IMR-90 (cell line): ENCODE data around the gene FMO5. TPM values are rescaled to one million over a fixed set of nuclear protein-coding genes. Genes with fewer than 3 reads are reported as not detected.
"Not testable (repeated sequence)": the region's sequence is repeated elsewhere in the genome, so short reads cannot be mapped to it uniquely, and the experiment has no call there.

ENCODE experiments used
- ATAC-seq: fragments of 200-7000 bp; cut with Tn5 transposase; 2 replicates; pipeline ENCODE4 v1.9.1; 2020; ENCODE audit warnings: low read depth, mild to moderate bottlenecking, moderate library complexity
- BruUV-seq: library from RNA; stranded (reverse); fragments of 400-500 nt; replicated peaks from 2 replicates; lab custom pipeline; 2021; lab: Mats Ljungman, UMichigan
- CTCF ChIA-PET: fragments of 300-600 bp; formaldehyde crosslinking; extraction: SDS; loops from one replicate; lab custom pipeline; 2021; ENCODE audit warnings: antibody characterized with exemption; lab: Yijun Ruan, JAX
- POLR2A ChIA-PET: fragments of 300-600 bp; sonication (Branson Sonifier 250); formaldehyde crosslinking; loops from one replicate; lab custom pipeline; 2022; ENCODE audit warnings: antibody characterized with exemption; ENCODE audit not compliant: unreplicated experiment; lab: Charles Lee
- DNase-seq: peaks from one replicate; pipeline ENCODE4 v3.0.0; 2013
- H2AFZ ChIP-seq: replicated peaks from 2 replicates; pipeline ENCODE3; 2013; ENCODE audit warnings: low read length, mild to moderate bottlenecking; ENCODE audit not compliant: poor library complexity
- H2AK5ac ChIP-seq: 2 replicates; pipeline ENCODE4 v1.6.1; 2013; ENCODE audit warnings: low read depth, low read length, inconsistent platforms
- H2AK9ac ChIP-seq: replicated peaks from 2 replicates; pipeline ENCODE3; 2013; ENCODE audit warnings: mild to moderate bottlenecking, low read depth, low read length, moderate library complexity; ENCODE audit not compliant: poor library complexity
- H2BK120ac ChIP-seq: 2 replicates; pipeline ENCODE4 v1.6.1; 2013; ENCODE audit warnings: low read depth, low read length, inconsistent platforms
- H2BK15ac ChIP-seq: 3 replicates; pipeline ENCODE4 v1.6.1; 2013; ENCODE audit warnings: low read depth, low read length, inconsistent platforms
- H2BK20ac ChIP-seq: 2 replicates; pipeline ENCODE4 v1.6.1; 2013; ENCODE audit warnings: low read depth, mild to moderate bottlenecking, inconsistent platforms, low read length, moderate library complexity
- H2BK5ac ChIP-seq: 2 replicates; pipeline ENCODE4 v1.6.1; 2013; ENCODE audit warnings: mild to moderate bottlenecking, low read depth, low read length, inconsistent platforms; ENCODE audit not compliant: poor library complexity, severe bottlenecking
- H3K14ac ChIP-seq: replicated peaks from 2 replicates; pipeline ENCODE4 v1.6.1; 2013; ENCODE audit warnings: low read depth, low read length, inconsistent platforms
- H3K18ac ChIP-seq: 2 replicates; pipeline ENCODE4 v1.6.1; 2013; ENCODE audit warnings: low read depth, low read length, control low read depth
- H3K23ac ChIP-seq: 2 replicates; pipeline ENCODE4 v1.6.1; 2013; ENCODE audit warnings: low read depth, low read length, inconsistent platforms
- H3K27ac ChIP-seq: 2 replicates; pipeline ENCODE4 v1.5.1; 2013; ENCODE audit warnings: mild to moderate bottlenecking, control low read depth, low read length; ENCODE audit not compliant: insufficient read depth
- H3K27me3 ChIP-seq: 2 replicates; pipeline ENCODE4 v1.6.1; 2013; ENCODE audit warnings: low read length; ENCODE audit not compliant: control insufficient read depth, insufficient read depth
- H3K36me3 ChIP-seq: 2 replicates; pipeline ENCODE4 v1.6.1; 2013; ENCODE audit warnings: low read length, mixed read lengths; ENCODE audit not compliant: control insufficient read depth, insufficient read depth
- H3K4ac ChIP-seq: 2 replicates; pipeline ENCODE4 v1.6.1; 2013; ENCODE audit warnings: low read depth, low read length, inconsistent platforms
- H3K4me1 ChIP-seq: 2 replicates; pipeline ENCODE4 v1.6.1; 2013; ENCODE audit warnings: low read length, mixed read lengths; ENCODE audit not compliant: control insufficient read depth, insufficient read depth
- H3K4me2 ChIP-seq: 2 replicates; pipeline ENCODE4 v1.6.1; 2013; ENCODE audit warnings: low read depth, mild to moderate bottlenecking, control low read depth, low read length, moderate library complexity
- H3K4me3 ChIP-seq: 2 replicates; pipeline ENCODE4 v1.5.1; 2013; ENCODE audit warnings: low read depth, mild to moderate bottlenecking, control low read depth, low read length, moderate library complexity; ENCODE audit not compliant: insufficient read depth
- H3K56ac ChIP-seq: 2 replicates; pipeline ENCODE4 v1.6.1; 2013; ENCODE audit warnings: low read length, inconsistent platforms; ENCODE audit not compliant: insufficient read depth; ENCODE audit errors: extremely low read depth
- H3K79me1 ChIP-seq, 2 experiments: 2 replicates each; pipeline ENCODE4 v1.6.1; 2013; ENCODE audit warnings: low read length in 2 of 2, inconsistent platforms in 1 of 2, low read depth in 1 of 2
- H3K9ac ChIP-seq: 2 replicates; pipeline ENCODE4 v1.6.1; 2013; ENCODE audit warnings: low read depth, low read length, control low read depth
- H3K9me1 ChIP-seq: 2 replicates; pipeline ENCODE4 v1.6.1; 2013; ENCODE audit warnings: low read length, inconsistent platforms; ENCODE audit not compliant: insufficient read depth
- H3K9me3 ChIP-seq: 2 replicates; pipeline ENCODE4 v1.6.1; 2013; ENCODE audit warnings: low read length; ENCODE audit not compliant: control insufficient read depth, insufficient read depth
- H4K20me1 ChIP-seq: 2 replicates; pipeline ENCODE4 v1.6.1; 2013; ENCODE audit warnings: low read length, inconsistent platforms; ENCODE audit not compliant: insufficient read depth
- H4K5ac ChIP-seq: 2 replicates; pipeline ENCODE4 v1.6.1; 2013; ENCODE audit warnings: mild to moderate bottlenecking, low read depth, low read length, control low read depth
- H4K8ac ChIP-seq, 2 experiments: 2 replicates each; pipeline ENCODE4 v1.6.1; 2013; ENCODE audit warnings: low read depth in 2 of 2, low read length in 2 of 2, control low read depth in 1 of 2, inconsistent platforms in 1 of 2
- H4K91ac ChIP-seq: 2 replicates; pipeline ENCODE4 v1.6.1; 2013; ENCODE audit warnings: low read depth, low read length, inconsistent platforms; ENCODE audit not compliant: insufficient read depth
- WGBS, 2 experiments: methylation state at CpG; one replicate each; pipeline versions ENCODE4 v1.1.5 to v1.1.7; 2013; ENCODE audit warnings: missing lambda C conversion rate in 2 of 2; ENCODE audit not compliant: insufficient read length in 1 of 2; ENCODE audit errors: extremely low coverage in 2 of 2; 5-methylcytosine and 5-hydroxymethylcytosine counted together
- dilution Hi-C: fragments of 300-500 bp; cut with HindIII; formaldehyde crosslinking; loops from one replicate; pipeline ENCODE4 v1.14.3; 2018; ENCODE audit warnings: low sequenced_read_pairs; ENCODE audit not compliant: unreplicated experiment
- in situ Hi-C: fragments of 300-500 bp; cut with MboI; formaldehyde crosslinking; loops from 3 replicates; pipeline ENCODE4 v1.14.3; 2019; ENCODE audit warnings: low sequenced_read_pairs, inconsistent platforms, mixed read lengths
- intact Hi-C: fragments of 100-400 bp; cut with micrococcal nuclease; formaldehyde crosslinking; loops from 2 replicates; pipeline ENCODE4 v1.10.0; 2022
- polyA plus RNA-seq, 3 experiments: library from polyadenylated mRNA; depleted of rRNA; stranded (reverse); fragments of >200 nt; gene quantifications; 2 replicates each; pipeline ENCODE4 v1.2.3, GENCODE V29; 2012; ENCODE audit warnings: low replicate concordance in 1 of 3
- total RNA-seq: library from RNA; depleted of rRNA; stranded (reverse); fragments of >200 nt; gene quantifications from 2 replicates; pipeline ENCODE4 v1.2.3, GENCODE V29; 2012

Gene FMO5
- total and polyA plus RNA-seq, 2 of the 4 experiments (the other 2 are of a cell fraction) = 0.36 to 0.51 TPM

- dilution Hi-C loops, H3K9ac ChIP-seq, H3K4me2 ChIP-seq, ATAC-seq, intact Hi-C loops, H3K4me3 ChIP-seq, H3K9me1 ChIP-seq, H3K4ac ChIP-seq, CTCF ChIA-PET, H3K4me1 ChIP-seq, H4K5ac ChIP-seq, H3K9me3 ChIP-seq, H2AK5ac ChIP-seq, H3K18ac ChIP-seq, H3K14ac ChIP-seq, POLR2A ChIA-PET, H2BK5ac ChIP-seq, H2BK120ac ChIP-seq, DNase-seq, H2AFZ ChIP-seq, H3K27ac ChIP-seq, H4K8ac ChIP-seq, H3K27me3 ChIP-seq, H2AK9ac ChIP-seq, BruUV-seq, H3K79me1 ChIP-seq, H4K91ac ChIP-seq, H2BK20ac ChIP-seq, H3K36me3 ChIP-seq, in situ Hi-C loops, H3K23ac ChIP-seq, H4K20me1 ChIP-seq, H2BK15ac ChIP-seq, H3K56ac ChIP-seq: not testable (repeated sequence)
- WGBS, 2 experiments = 40% methylated on average over 1 of the region's 8 CpGs; no CpG with 5 or more reads in 1 of the 2 experiments
These were observed 8.8 kb upstream of the FMO5 start for GRCh38 chr1:147233903-147234302.

GRCh38 chr1:147231032-147231431 lies 5.9 kb upstream of the FMO5 start:
- H2AFZ ChIP-seq, H3K9me1 ChIP-seq, H2BK120ac ChIP-seq, H3K4me1 ChIP-seq, in situ Hi-C loops, H3K79me1 ChIP-seq, H4K91ac ChIP-seq, H4K8ac ChIP-seq, DNase-seq, H3K56ac ChIP-seq, POLR2A ChIA-PET, H3K4ac ChIP-seq, H3K27me3 ChIP-seq, BruUV-seq, H2BK20ac ChIP-seq, H4K5ac ChIP-seq, H2BK15ac ChIP-seq, H2BK5ac ChIP-seq, dilution Hi-C loops, H3K14ac ChIP-seq, H3K4me3 ChIP-seq, H3K4me2 ChIP-seq, H3K9me3 ChIP-seq, CTCF ChIA-PET, H3K36me3 ChIP-seq, intact Hi-C loops, ATAC-seq, H3K9ac ChIP-seq, H3K23ac ChIP-seq, H3K27ac ChIP-seq, H2AK5ac ChIP-seq, H2AK9ac ChIP-seq, H3K18ac ChIP-seq, H4K20me1 ChIP-seq: not testable (repeated sequence)
- no CpG with 5 or more reads among the region's 5 CpGs for WGBS, 2 experiments
